MM.1S (cell line): Measurements from ENCODE around the gene H6PD.

Experiments
- CTCF ChIP-seq: fragments of 300-600 bp; sonication (generic); IDR thresholded peaks from 2 replicates; pipeline ENCODE4 v1.5.1; 2016; ENCODE audit warnings: antibody characterized with exemption, low read length, mixed read lengths
- EZH2phosphoT487 ChIP-seq: fragments of 300-600 bp; sonication (generic); IDR thresholded peaks from 2 replicates; pipeline ENCODE4 v1.6.1; 2018; ENCODE audit warnings: antibody characterized with exemption, low read length

- TF ChIP-seq CTCF (no peak), EZH2phosphoT487 (no peak)
These were observed 34.1 kb upstream of the H6PD start for GRCh38 chr1:9200441-9200840.
